ENCODE results near the gene GUCA2A. TPM values are rescaled to one million over a fixed set of nuclear protein-coding genes. Genes with fewer than 3 reads are reported as not detected.

GUCA2A gene
- total RNA-seq, 1 experiment from 2014 or later = not detected

- in situ Hi-C loops (cut with HindIII; ENCODE audit: low pct_unique_long_range_greater_than_20kb, low sequenced_read_pairs) = no loop called here
- Histone ChIP-seq H3K27me3 (ENCODE audit: control insufficient read depth, insufficient read depth, low read length) (no peaks in the 10 kb centered on the region), H3K27ac (ENCODE audit: low read length) (no peak overlapping the region), H3K4me1 (ENCODE audit: control insufficient read depth, insufficient read depth, low read length) (no peaks in the 10 kb centered on the region), H3K4me3 (ENCODE audit: low read depth in 2 of 2, low read length in 2 of 2) (no peak overlapping the region), H3K9me3 (ENCODE audit: control insufficient read depth, insufficient read depth, low read depth, low read length) (peaks cover 3% of the 10 kb centered on the region; the same call in 1 of the 2 replicates), H3K36me3 (ENCODE audit: control insufficient read depth, insufficient read depth, low read length) (no peaks in the 10 kb centered on the region)
- ChIA-PET CTCF (no interaction called here), POLR2A (no interaction called here)
- ATAC-seq (no peak), DNase-seq (ENCODE audit: low read depth, low spot score) (no peak)
- intact Hi-C loops (cut with micrococcal nuclease; ENCODE audit: unreplicated experiment) = no loop called here
- no peak for TF ChIP-seq SIN3A (IDR thresholded peaks at IDR 0.05; ENCODE audit: borderline replicate concordance, insufficient read depth, low read depth, low read length)
- no peak for TF ChIP-seq TCF7L2 (IDR thresholded peaks at IDR 0.05; ENCODE audit: low read depth, low read length)
- no peak for TF ChIP-seq POLR2AphosphoS5 (IDR thresholded peaks at IDR 0.05; ENCODE audit: low read depth, low read length)
- TF ChIP-seq CTCF (IDR thresholded peaks at IDR 0.05) = no peak
- TF ChIP-seq REST (IDR thresholded peaks at IDR 0.05; ENCODE audit: insufficient read depth in 1 of 2, low read depth in 2 of 2, low read length in 1 of 2) = no peak
- no TSS peak for BruUV-seq (replicated peaks)
Observed at GRCh38 chr1:42163536-42164503, 725 bp downstream of the GUCA2A start.

- intact Hi-C loops (cut with micrococcal nuclease; ENCODE audit: unreplicated experiment) (no loop called here), in situ Hi-C loops (cut with HindIII; ENCODE audit: low pct_unique_long_range_greater_than_20kb, low sequenced_read_pairs) (no loop called here)
- ChIA-PET POLR2A (no interaction called here), CTCF (no interaction called here)
- no peak for ATAC-seq
- H3K27me3 ChIP-seq (ENCODE audit: control insufficient read depth, insufficient read depth, low read length) = no peaks in the 10 kb centered on the region
- peaks cover 3% of the 10 kb centered on the region; the same call in 1 of the 2 replicates for H3K9me3 ChIP-seq (ENCODE audit: control insufficient read depth, insufficient read depth, low read depth, low read length)
- H3K4me1 ChIP-seq (ENCODE audit: control insufficient read depth, insufficient read depth, low read length) = no peaks in the 10 kb centered on the region
- H3K36me3 ChIP-seq (ENCODE audit: control insufficient read depth, insufficient read depth, low read length) = no peaks in the 10 kb centered on the region
- TF ChIP-seq SIN3A (IDR thresholded peaks at IDR 0.05; ENCODE audit: borderline replicate concordance, insufficient read depth, low read depth, low read length) = no peak
- TF ChIP-seq TCF7L2 (IDR thresholded peaks at IDR 0.05; ENCODE audit: low read depth, low read length) = no peak
- TF ChIP-seq POLR2AphosphoS5 (IDR thresholded peaks at IDR 0.05; ENCODE audit: low read depth, low read length) = no peak
- TF ChIP-seq REST (IDR thresholded peaks at IDR 0.05; ENCODE audit: insufficient read depth in 1 of 2, low read depth in 2 of 2, low read length in 1 of 2) = no peak
- no peak for TF ChIP-seq CTCF (IDR thresholded peaks at IDR 0.05)
- H3K4me3 ChIP-seq (ENCODE audit: low read depth in 2 of 2, low read length in 2 of 2) = no peak overlapping the region
- DNase-seq (ENCODE audit: low read depth, low spot score) = no peak
- H3K27ac ChIP-seq (ENCODE audit: low read length) = no peak overlapping the region
- BruUV-seq (replicated peaks) = no TSS peak
Observed at GRCh38 chr1:42163114-42163513, 1.4 kb downstream of the GUCA2A start.

Measured in Panc1 (cell line).